Measurements from ENCODE around the gene DNAH14.

GRCh38 chr1:224923726-224924125 is 5.7 kb upstream of the DNAH14 start:
- TF ChIP-seq, protein P1, sequence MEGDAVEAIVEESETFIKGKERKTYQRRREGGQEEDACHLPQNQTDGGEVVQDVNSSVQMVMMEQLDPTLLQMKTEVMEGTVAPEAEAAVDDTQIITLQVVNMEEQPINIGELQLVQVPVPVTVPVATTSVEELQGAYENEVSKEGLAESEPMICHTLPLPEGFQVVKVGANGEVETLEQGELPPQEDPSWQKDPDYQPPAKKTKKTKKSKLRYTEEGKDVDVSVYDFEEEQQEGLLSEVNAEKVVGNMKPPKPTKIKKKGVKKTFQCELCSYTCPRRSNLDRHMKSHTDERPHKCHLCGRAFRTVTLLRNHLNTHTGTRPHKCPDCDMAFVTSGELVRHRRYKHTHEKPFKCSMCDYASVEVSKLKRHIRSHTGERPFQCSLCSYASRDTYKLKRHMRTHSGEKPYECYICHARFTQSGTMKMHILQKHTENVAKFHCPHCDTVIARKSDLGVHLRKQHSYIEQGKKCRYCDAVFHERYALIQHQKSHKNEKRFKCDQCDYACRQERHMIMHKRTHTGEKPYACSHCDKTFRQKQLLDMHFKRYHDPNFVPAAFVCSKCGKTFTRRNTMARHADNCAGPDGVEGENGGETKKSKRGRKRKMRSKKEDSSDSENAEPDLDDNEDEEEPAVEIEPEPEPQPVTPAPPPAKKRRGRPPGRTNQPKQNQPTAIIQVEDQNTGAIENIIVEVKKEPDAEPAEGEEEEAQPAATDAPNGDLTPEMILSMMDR (IDR thresholded peaks at IDR 0.05) = no peak
- no peak for TF ChIP-seq POLR2A (IDR thresholded peaks at IDR 0.05)
- no peak for TF ChIP-seq POLR2AphosphoS5 (IDR thresholded peaks at IDR 0.05)
- no peak for TF ChIP-seq EP300 (IDR thresholded peaks at IDR 0.05)
